Measurements from ENCODE around the gene SPON2. TPM values are rescaled to one million over a fixed set of nuclear protein-coding genes. Genes with fewer than 3 reads are reported as not detected.

SPON2 gene
- total RNA-seq, 1 experiment from 2014 or later: 2.3 TPM

DNA sequence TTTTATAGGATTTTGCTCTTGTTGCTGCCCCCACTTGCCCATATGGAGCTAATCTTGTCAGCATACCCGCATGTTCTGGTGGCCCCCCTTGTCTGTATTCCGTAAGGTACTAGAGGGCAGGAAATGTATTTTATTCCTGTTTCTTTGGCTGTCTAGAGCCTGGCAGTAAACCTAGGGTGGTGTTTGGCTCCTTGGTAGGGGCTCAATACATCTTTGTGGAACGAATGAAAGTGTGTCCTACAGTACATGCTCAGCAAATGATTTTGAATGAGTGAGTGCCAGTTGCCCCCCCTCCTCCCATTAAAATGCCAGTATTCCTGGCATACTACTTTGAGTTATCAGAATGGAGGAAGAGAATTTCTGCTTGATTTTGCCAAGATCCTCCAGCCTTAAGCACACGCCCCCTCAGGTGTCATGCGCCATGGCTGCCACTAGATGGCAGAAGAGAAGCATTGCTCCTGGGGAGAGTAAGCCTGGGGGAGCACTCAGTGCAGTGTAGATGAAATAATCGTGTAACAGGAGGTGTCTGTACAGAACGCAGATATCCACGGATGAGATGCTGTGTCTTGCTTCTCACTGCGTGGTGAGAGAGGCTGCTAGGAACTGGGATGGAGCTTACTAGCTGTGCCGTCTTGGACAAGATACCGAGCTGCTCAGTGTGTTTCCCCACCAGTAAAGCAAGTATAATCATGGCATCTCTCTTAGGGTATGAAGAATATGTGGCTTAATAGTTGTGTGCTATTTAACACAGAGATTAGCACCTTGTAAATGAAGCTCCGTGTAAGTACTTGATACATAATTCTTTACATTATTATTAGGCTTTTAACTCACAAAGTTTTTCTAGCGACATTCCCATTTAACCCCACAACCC is 41.8 kb downstream of the SPON2 start:
- no peak overlapping the region for H2BK120ac ChIP-seq (ENCODE audit: low read depth, low read length, poor library complexity, severe bottlenecking)
- peak; percentile 61 for DNase-seq
- H2BK12ac ChIP-seq (ENCODE audit: insufficient read length, low read depth, low read length): no peak overlapping the region
- H2AFZ ChIP-seq (ENCODE audit: low read length): no peak overlapping the region
- Mint-ChIP-seq H3K4me1 (no peaks in the 10 kb centered on the region), H3K4me3 (no peak overlapping the region), H3K27ac (no peak overlapping the region), H3K27me3 (ENCODE audit: low read depth) (peaks cover 16% of the 10 kb centered on the region), H3K9me3 (no peaks in the 10 kb centered on the region; a peak in 1 of 5 replicates), H3K36me3 (ENCODE audit: insufficient read depth in 1 of 3, low read depth in 3 of 3) (no peaks in the 10 kb centered on the region)
- no peak overlapping the region for H3K9ac ChIP-seq (ENCODE audit: extremely low read depth, insufficient read length, low read length)
- H3K9me3 ChIP-seq (ENCODE audit: control insufficient read depth, low read depth, low read length): no peaks in the 10 kb centered on the region
- H3K4me1 ChIP-seq (ENCODE audit: insufficient read depth, low read length): no peaks in the 10 kb centered on the region
- WGBS (ENCODE audit: extremely low coverage, insufficient read length, low lambda C conversion rate): no CpG with 5 or more reads among the region's 13 CpGs
- H2AK5ac ChIP-seq (ENCODE audit: insufficient read length, low read length): no peak overlapping the region
- no peak overlapping the region for H3K14ac ChIP-seq (ENCODE audit: insufficient read depth, low read length)
- no peaks in the 10 kb centered on the region for H3K27me3 ChIP-seq (ENCODE audit: insufficient read depth, low read length)
- H4K91ac ChIP-seq (ENCODE audit: insufficient read length, low read depth, low read length): no peak overlapping the region
- no peak overlapping the region for H2BK15ac ChIP-seq (ENCODE audit: low read depth, low read length)
- H4K5ac ChIP-seq (ENCODE audit: insufficient read length, low read depth, low read length): no peak overlapping the region
- H3K23me2 ChIP-seq (ENCODE audit: insufficient read length, low read depth, low read length, poor library complexity, severe bottlenecking): no peaks in the 10 kb centered on the region
- H2BK20ac ChIP-seq (ENCODE audit: low read depth, low read length, poor library complexity, severe bottlenecking): no peak overlapping the region
- no peak overlapping the region for H4K8ac ChIP-seq (replicated peaks; ENCODE audit: insufficient read length, low read depth, low read length)
- no peak overlapping the region for H3K18ac ChIP-seq (ENCODE audit: insufficient read length, low read depth, low read length)
- H4K20me1 ChIP-seq (ENCODE audit: control insufficient read depth, insufficient read depth, insufficient read length): no peaks in the 10 kb centered on the region
- no peak overlapping the region for H3K4ac ChIP-seq (ENCODE audit: low read depth, low read length)
- H2BK5ac ChIP-seq (ENCODE audit: insufficient read length, low read length): no peak overlapping the region
- no peaks in the 10 kb centered on the region for H3K79me1 ChIP-seq (ENCODE audit: insufficient read depth, low read depth, low read length, poor library complexity, severe bottlenecking)
- no peak overlapping the region for H3K27ac ChIP-seq (ENCODE audit: insufficient read length, low read depth, low read length)
- TF ChIP-seq, protein P1, sequence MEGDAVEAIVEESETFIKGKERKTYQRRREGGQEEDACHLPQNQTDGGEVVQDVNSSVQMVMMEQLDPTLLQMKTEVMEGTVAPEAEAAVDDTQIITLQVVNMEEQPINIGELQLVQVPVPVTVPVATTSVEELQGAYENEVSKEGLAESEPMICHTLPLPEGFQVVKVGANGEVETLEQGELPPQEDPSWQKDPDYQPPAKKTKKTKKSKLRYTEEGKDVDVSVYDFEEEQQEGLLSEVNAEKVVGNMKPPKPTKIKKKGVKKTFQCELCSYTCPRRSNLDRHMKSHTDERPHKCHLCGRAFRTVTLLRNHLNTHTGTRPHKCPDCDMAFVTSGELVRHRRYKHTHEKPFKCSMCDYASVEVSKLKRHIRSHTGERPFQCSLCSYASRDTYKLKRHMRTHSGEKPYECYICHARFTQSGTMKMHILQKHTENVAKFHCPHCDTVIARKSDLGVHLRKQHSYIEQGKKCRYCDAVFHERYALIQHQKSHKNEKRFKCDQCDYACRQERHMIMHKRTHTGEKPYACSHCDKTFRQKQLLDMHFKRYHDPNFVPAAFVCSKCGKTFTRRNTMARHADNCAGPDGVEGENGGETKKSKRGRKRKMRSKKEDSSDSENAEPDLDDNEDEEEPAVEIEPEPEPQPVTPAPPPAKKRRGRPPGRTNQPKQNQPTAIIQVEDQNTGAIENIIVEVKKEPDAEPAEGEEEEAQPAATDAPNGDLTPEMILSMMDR (conservative IDR thresholded peaks at IDR 0.05): peak; percentile 99
- no peaks in the 10 kb centered on the region for H3K79me2 ChIP-seq (ENCODE audit: insufficient read depth, low read length)
- no peak overlapping the region for H3K4me2 ChIP-seq (ENCODE audit: insufficient read depth, insufficient read length, low read length)
- H3T11ph ChIP-seq (ENCODE audit: low read length): no peak overlapping the region
- H3K56ac ChIP-seq (ENCODE audit: insufficient read length, low read depth, low read length): no peak overlapping the region
- H3K23ac ChIP-seq (ENCODE audit: insufficient read length, low read depth, low read length): no peak overlapping the region

Measured in H9 (cell line).